Measurements from ENCODE around the gene PIEZO2. TPM values are rescaled to one million over a fixed set of nuclear protein-coding genes. Genes with fewer than 3 reads are reported as not detected.

Gene PIEZO2
- total and polyA plus RNA-seq, 2 donors (not counting 1 experiment from before 2014, with no cell fraction given) = not detected

- Histone ChIP-seq H3K9me3 (ENCODE audit: control extremely low read depth in 1 of 3, control insufficient read depth in 2 of 3, insufficient read depth in 1 of 3, low read length in 2 of 3) (no peaks in the 10 kb centered on the region), H2AFZ (ENCODE audit: insufficient read depth, low read depth, low read length, poor library complexity, severe bottlenecking) (no peak overlapping the region), H4K20me1 (ENCODE audit: control insufficient read depth, insufficient read depth, low read length, poor library complexity, severe bottlenecking) (no peaks in the 10 kb centered on the region), H3K27me3 (replicated peaks in 1 of 4; ENCODE audit: control extremely low read depth in 1 of 4, control insufficient read depth in 3 of 4, insufficient read depth in 4 of 4, low read length in 3 of 4) (no peaks in the 10 kb centered on the region), H3K4me3 (ENCODE audit: control extremely low read depth in 1 of 5, extremely low read depth in 1 of 5, insufficient read depth in 1 of 5, low read depth in 2 of 5, low read length in 4 of 5) (no peak overlapping the region), H3K79me2 (ENCODE audit: control insufficient read depth, insufficient read depth, low read length) (no peaks in the 10 kb centered on the region), H3K27ac (ENCODE audit: low read length in 2 of 2) (no peak overlapping the region), H3K4me1 (ENCODE audit: control insufficient read depth in 2 of 2, insufficient read depth in 2 of 2, low read length in 2 of 2) (no peaks in the 10 kb centered on the region), H3K36me3 (replicated peaks in 1 of 2; ENCODE audit: control extremely low read depth in 1 of 2, control insufficient read depth in 1 of 2, extremely low read depth in 1 of 2, insufficient read depth in 2 of 2, low read length in 1 of 2) (no peaks in the 10 kb centered on the region), H3K9ac (ENCODE audit: low read length) (no peak overlapping the region), H3K4me2 (replicated peaks; ENCODE audit: low read depth, low read length, poor library complexity, severe bottlenecking) (no peak overlapping the region)
- ChIA-PET POLR2A (no interaction called here), CTCF (no interaction called here)
- TF ChIP-seq EZH2 (IDR thresholded peaks at IDR 0.05; ENCODE audit: borderline replicate concordance, insufficient read depth, low read depth, low read length, poor library complexity, severe bottlenecking) = no peak
- TF ChIP-seq CTCF (IDR thresholded peaks at IDR 0.05) = no peak
- intact Hi-C loops (cut with micrococcal nuclease) = no loop called here
- no peak for ATAC-seq (ENCODE audit: low read depth)
- no peak overlapping the region for H3K27ac Mint-ChIP-seq
- no peak for DNase-seq
- H3K4me1 Mint-ChIP-seq = no peaks in the 10 kb centered on the region
- peaks cover 3% of the 10 kb centered on the region for H3K27me3 Mint-ChIP-seq
- no peaks in the 10 kb centered on the region for H3K9me3 Mint-ChIP-seq (ENCODE audit: insufficient read depth)
- H3K4me3 Mint-ChIP-seq = no peak overlapping the region
Measured at GRCh38 chr18:10680271-10680596, 469.1 kb downstream of the PIEZO2 start.

GRCh38 chr18:10679557-10680270, 469.7 kb downstream of the PIEZO2 start:
- no peak overlapping the region for H3K27ac Mint-ChIP-seq
- Histone ChIP-seq H3K79me2 (ENCODE audit: control insufficient read depth, insufficient read depth, low read length) (no peaks in the 10 kb centered on the region), H3K9me3 (ENCODE audit: control extremely low read depth in 1 of 3, control insufficient read depth in 2 of 3, insufficient read depth in 1 of 3, low read length in 2 of 3) (no peaks in the 10 kb centered on the region), H3K27ac (ENCODE audit: low read length in 2 of 2) (no peak overlapping the region), H3K4me1 (ENCODE audit: control insufficient read depth in 2 of 2, insufficient read depth in 2 of 2, low read length in 2 of 2) (no peaks in the 10 kb centered on the region), H3K4me3 (ENCODE audit: control extremely low read depth in 1 of 5, extremely low read depth in 1 of 5, insufficient read depth in 1 of 5, low read depth in 2 of 5, low read length in 4 of 5) (no peak overlapping the region), H3K27me3 (replicated peaks in 1 of 4; ENCODE audit: control extremely low read depth in 1 of 4, control insufficient read depth in 3 of 4, insufficient read depth in 4 of 4, low read length in 3 of 4) (no peaks in the 10 kb centered on the region), H3K36me3 (replicated peaks in 1 of 2; ENCODE audit: control extremely low read depth in 1 of 2, control insufficient read depth in 1 of 2, extremely low read depth in 1 of 2, insufficient read depth in 2 of 2, low read length in 1 of 2) (no peaks in the 10 kb centered on the region), H3K9ac (ENCODE audit: low read length) (no peak overlapping the region), H2AFZ (ENCODE audit: insufficient read depth, low read depth, low read length, poor library complexity, severe bottlenecking) (no peak overlapping the region), H4K20me1 (ENCODE audit: control insufficient read depth, insufficient read depth, low read length, poor library complexity, severe bottlenecking) (no peaks in the 10 kb centered on the region), H3K4me2 (replicated peaks; ENCODE audit: low read depth, low read length, poor library complexity, severe bottlenecking) (no peak overlapping the region)
- ATAC-seq (ENCODE audit: low read depth) (no peak), DNase-seq (no peak)
- ChIA-PET CTCF (no interaction called here), POLR2A (no interaction called here)
- no peaks in the 10 kb centered on the region for H3K9me3 Mint-ChIP-seq (ENCODE audit: insufficient read depth)
- H3K4me3 Mint-ChIP-seq = no peak overlapping the region
- H3K4me1 Mint-ChIP-seq = no peaks in the 10 kb centered on the region
- no CpG with 5 or more reads among the region's 3 CpGs for WGBS (ENCODE audit: insufficient coverage)
- intact Hi-C loops (cut with micrococcal nuclease) = no loop called here
- TF ChIP-seq EZH2 (IDR thresholded peaks at IDR 0.05; ENCODE audit: borderline replicate concordance, insufficient read depth, low read depth, low read length, poor library complexity, severe bottlenecking) = no peak
- no peak for TF ChIP-seq CTCF (IDR thresholded peaks at IDR 0.05)
- peaks cover 3% of the 10 kb centered on the region for H3K27me3 Mint-ChIP-seq

Measured in B cell (primary cell).